ENCODE results near the gene PRICKLE1.

Gene PRICKLE1

GRCh38 chr12:42459336-42459847 is 130.2 kb downstream of the PRICKLE1 start:
- TF ChIP-seq, protein P1, sequence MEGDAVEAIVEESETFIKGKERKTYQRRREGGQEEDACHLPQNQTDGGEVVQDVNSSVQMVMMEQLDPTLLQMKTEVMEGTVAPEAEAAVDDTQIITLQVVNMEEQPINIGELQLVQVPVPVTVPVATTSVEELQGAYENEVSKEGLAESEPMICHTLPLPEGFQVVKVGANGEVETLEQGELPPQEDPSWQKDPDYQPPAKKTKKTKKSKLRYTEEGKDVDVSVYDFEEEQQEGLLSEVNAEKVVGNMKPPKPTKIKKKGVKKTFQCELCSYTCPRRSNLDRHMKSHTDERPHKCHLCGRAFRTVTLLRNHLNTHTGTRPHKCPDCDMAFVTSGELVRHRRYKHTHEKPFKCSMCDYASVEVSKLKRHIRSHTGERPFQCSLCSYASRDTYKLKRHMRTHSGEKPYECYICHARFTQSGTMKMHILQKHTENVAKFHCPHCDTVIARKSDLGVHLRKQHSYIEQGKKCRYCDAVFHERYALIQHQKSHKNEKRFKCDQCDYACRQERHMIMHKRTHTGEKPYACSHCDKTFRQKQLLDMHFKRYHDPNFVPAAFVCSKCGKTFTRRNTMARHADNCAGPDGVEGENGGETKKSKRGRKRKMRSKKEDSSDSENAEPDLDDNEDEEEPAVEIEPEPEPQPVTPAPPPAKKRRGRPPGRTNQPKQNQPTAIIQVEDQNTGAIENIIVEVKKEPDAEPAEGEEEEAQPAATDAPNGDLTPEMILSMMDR (conservative IDR thresholded peaks at IDR 0.05; ENCODE audit: low read depth): no peak
- ChIA-PET POLR2A (ENCODE audit: low non-redundant PET) (no interaction called here), CTCF (interaction anchor here (0.6 kb wide), 1 partner anchor 57 kb away, joined by 3 read pairs; no protein-coding TSS in a partner anchor)
- no peak overlapping the region for H3K27ac ChIP-seq
- no peak for DNase-seq (ENCODE audit: low spot score)

GRCh38 chr12:42458575-42458974 is 131.0 kb downstream of the PRICKLE1 start:
- CTCF ChIA-PET: no interaction called here
- DNase-seq (ENCODE audit: low spot score): no peak
- TF ChIP-seq, protein P1 (conservative IDR thresholded peaks at IDR 0.05; ENCODE audit: low read depth): no peak
- POLR2A ChIA-PET (ENCODE audit: low non-redundant PET): no interaction called here
- no peak overlapping the region for H3K27ac ChIP-seq

- H3K27ac ChIP-seq: no peak overlapping the region
These were observed 139.3 kb downstream of the PRICKLE1 start for GRCh38 chr12:42450248-42450647.

DNA sequence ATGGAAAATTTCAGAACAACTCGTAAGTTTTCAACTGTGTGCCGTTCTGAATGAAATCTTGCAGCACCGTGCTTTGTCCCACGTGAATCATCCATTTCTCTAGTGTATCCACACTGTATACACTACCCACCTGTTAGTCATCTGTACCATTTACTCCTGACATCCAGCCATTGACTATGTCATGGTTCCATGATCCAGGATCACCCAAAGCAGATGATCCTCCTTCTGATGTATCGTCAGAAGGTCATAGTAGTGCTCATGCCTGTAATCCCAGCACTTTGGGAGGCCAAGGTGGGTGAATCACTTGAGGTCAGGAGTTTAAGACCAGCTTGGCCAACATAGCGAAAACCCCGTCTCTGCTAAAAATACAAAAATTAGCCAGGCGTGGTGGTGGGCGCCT is 140.7 kb downstream of the PRICKLE1 start:
- no peak for DNase-seq (ENCODE audit: low spot score)
- ChIA-PET POLR2A (ENCODE audit: low non-redundant PET) (no interaction called here), CTCF (no interaction called here)
- no peak overlapping the region for H3K27ac ChIP-seq
- TF ChIP-seq, protein P1 (conservative IDR thresholded peaks at IDR 0.05; ENCODE audit: low read depth): no peak

More at GRCh38 chr12:42450248-42450647, 139.3 kb downstream of the PRICKLE1 start:
- TF ChIP-seq, protein P1 (conservative IDR thresholded peaks at IDR 0.05; ENCODE audit: low read depth): no peak
- CTCF ChIA-PET: no interaction called here
- POLR2A ChIA-PET (ENCODE audit: low non-redundant PET): interaction anchor here (0.5 kb wide), 1 partner anchor 1567 kb away, joined by 3 read pairs; no protein-coding TSS in a partner anchor
- DNase-seq (ENCODE audit: low spot score): no peak

GRCh38 chr12:42447371-42447786 is 142.2 kb downstream of the PRICKLE1 start:
- DNase-seq (ENCODE audit: low spot score): no peak
- no peak overlapping the region for H3K27ac ChIP-seq
- ChIA-PET POLR2A (ENCODE audit: low non-redundant PET) (no interaction called here), CTCF (interaction anchor here (0.8 kb wide), 1 partner anchor 96 kb away, joined by 3 read pairs; no protein-coding TSS in a partner anchor)
- TF ChIP-seq, protein P1 (conservative IDR thresholded peaks at IDR 0.05; ENCODE audit: low read depth): no peak

- DNase-seq (ENCODE audit: low spot score): no peak
- TF ChIP-seq, protein P1 (conservative IDR thresholded peaks at IDR 0.05; ENCODE audit: low read depth): no peak
- POLR2A ChIA-PET (ENCODE audit: low non-redundant PET): no interaction called here
- CTCF ChIA-PET: no interaction called here
- no peak overlapping the region for H3K27ac ChIP-seq
These were observed 142.8 kb downstream of the PRICKLE1 start for GRCh38 chr12:42446761-42447160.

Measured in RWPE1 (cell line).